SK-N-SH treated with all-trans-retinoic acid at 6 μM for 48 hours (cell line): ENCODE results near the gene STIL.

Experiments used
- ATAC-seq: fragments of 200-7000 bp; cut with Tn5 transposase; 3 replicates; pipeline ENCODE4 v1.9.1; 2020; ENCODE audit warnings: mild to moderate bottlenecking, moderate library complexity
- ARNTL ChIP-seq: fragments of 450-650 bp; formaldehyde crosslinking; IDR thresholded peaks from 2 replicates; pipeline ENCODE4 v1.5.0; 2020; ENCODE audit warnings: low read depth, mild to moderate bottlenecking, moderate library complexity, borderline replicate concordance
- BACH2 ChIP-seq: fragments of 250-450 bp; sonication (Bioruptor Pico); IDR thresholded peaks from 2 replicates; pipeline ENCODE4 v1.9.0; 2021; ENCODE audit warnings: mild to moderate bottlenecking, borderline replicate concordance
- CREB5 ChIP-seq: fragments of 250-450 bp; sonication (Bioruptor Pico); IDR thresholded peaks from 2 replicates; pipeline ENCODE4 v1.5.1; 2020; ENCODE audit warnings: low read depth, mild to moderate bottlenecking, moderate library complexity
- CSDC2 ChIP-seq: fragments of 250-450 bp; sonication (Bioruptor Pico); IDR thresholded peaks from 2 replicates; pipeline ENCODE4 v1.5.0; 2020; ENCODE audit warnings: mild to moderate bottlenecking, moderate library complexity
- CSRNP3 ChIP-seq: fragments of 250-450 bp; sonication (Bioruptor Pico); IDR thresholded peaks from 2 replicates; pipeline ENCODE4 v1.5.1; 2021; ENCODE audit warnings: mild to moderate bottlenecking, moderate library complexity
- ESRRG ChIP-seq: fragments of 250-450 bp; sonication (Bioruptor Pico); IDR thresholded peaks from 2 replicates; pipeline ENCODE4 v1.6.1; 2021; ENCODE audit warnings: mild to moderate bottlenecking
- GLIS3 ChIP-seq: fragments of 250-450 bp; sonication (Bioruptor Pico); IDR thresholded peaks from 2 replicates; pipeline ENCODE4 v1.5.0; 2020; ENCODE audit warnings: mild to moderate bottlenecking, moderate library complexity
- ISL1 ChIP-seq: fragments of 250-450 bp; sonication (Bioruptor Pico); IDR thresholded peaks from 2 replicates; pipeline ENCODE4 v2.1.2; 2022; ENCODE audit warnings: mild to moderate bottlenecking, moderate library complexity
- OSR1 ChIP-seq: fragments of 250-450 bp; sonication (Bioruptor Pico); IDR thresholded peaks from 2 replicates; pipeline ENCODE4 v1.8.0; 2022; ENCODE audit warnings: moderate library complexity, mild to moderate bottlenecking, inconsistent platforms
- PATZ1 ChIP-seq: fragments of 250-450 bp; sonication (Bioruptor Pico); IDR thresholded peaks from 2 replicates; pipeline ENCODE4 v1.8.0; 2020; ENCODE audit warnings: mild to moderate bottlenecking, moderate library complexity, borderline replicate concordance
- POU6F1 ChIP-seq: fragments of 250-450 bp; sonication (Bioruptor Pico); IDR thresholded peaks from 2 replicates; pipeline ENCODE4 v1.8.0; 2021; ENCODE audit warnings: low read depth, mild to moderate bottlenecking, moderate library complexity, borderline replicate concordance
- PPARA ChIP-seq: fragments of 250-450 bp; sonication (Bioruptor Pico); IDR thresholded peaks from 2 replicates; pipeline ENCODE4 v1.5.0; 2020; ENCODE audit warnings: mild to moderate bottlenecking, borderline replicate concordance
- RARB ChIP-seq: fragments of 250-450 bp; sonication (Bioruptor Pico); IDR thresholded peaks from 2 replicates; pipeline ENCODE4 v1.8.0; 2021; ENCODE audit warnings: mild to moderate bottlenecking, moderate library complexity
- TCF4 ChIP-seq: fragments of 250-450 bp; sonication (Bioruptor Pico); IDR thresholded peaks from 2 replicates; pipeline ENCODE4 v1.8.0; 2021; ENCODE audit warnings: mild to moderate bottlenecking, moderate library complexity, borderline replicate concordance
- TSHZ2 ChIP-seq: fragments of 250-450 bp; sonication (Bioruptor Pico); IDR thresholded peaks from 2 replicates; pipeline ENCODE4 v1.5.0; 2020; ENCODE audit warnings: mild to moderate bottlenecking, moderate library complexity
- ZFP3 ChIP-seq: fragments of 250-450 bp; sonication (Bioruptor Pico); IDR thresholded peaks from 2 replicates; pipeline ENCODE4 v1.5.0; 2020; ENCODE audit warnings: mild to moderate bottlenecking, moderate library complexity
- ZNF565 ChIP-seq: fragments of 450-650 bp; formaldehyde crosslinking; conservative IDR thresholded peaks from 2 replicates; pipeline ENCODE4 v1.5.0; 2020; ENCODE audit warnings: low read depth, mild to moderate bottlenecking, moderate library complexity
- ZNF70 ChIP-seq: fragments of 450-650 bp; formaldehyde crosslinking; IDR thresholded peaks from 2 replicates; pipeline ENCODE4 v1.5.0; 2020; ENCODE audit warnings: mild to moderate bottlenecking, moderate library complexity

The STIL gene

GRCh38 chr1:47226839-47227215 lies 87.1 kb downstream of the STIL start:
- ATAC-seq = no peak
- TF ChIP-seq RARB (CRISPR knock-in tag) (no peak), PPARA (no peak), ZNF565 (no peak), TSHZ2 (CRISPR knock-in tag) (no peak), BACH2 (CRISPR knock-in tag) (no peak), OSR1 (no peak), PATZ1 (no peak), GLIS3 (CRISPR knock-in tag) (no peak), ARNTL (CRISPR knock-in tag) (no peak), TCF4 (CRISPR knock-in tag) (no peak), CSRNP3 (CRISPR knock-in tag) (no peak), POU6F1 (CRISPR knock-in tag) (no peak), ZNF70 (CRISPR knock-in tag) (no peak), CREB5 (no peak)

GRCh38 chr1:47226121-47226838 lies 87.7 kb downstream of the STIL start:
- no peak for TF ChIP-seq RARB (CRISPR knock-in tag)
- TF ChIP-seq PPARA = no peak
- no peak for TF ChIP-seq ZFP3 (CRISPR knock-in tag)
- no peak for TF ChIP-seq OSR1
- no peak for TF ChIP-seq ISL1
- no peak for TF ChIP-seq BACH2 (CRISPR knock-in tag)
- TF ChIP-seq ZNF70 (CRISPR knock-in tag) = no peak
- no peak for TF ChIP-seq ZNF565
- no peak for TF ChIP-seq TSHZ2 (CRISPR knock-in tag)
- TF ChIP-seq ESRRG (CRISPR knock-in tag) = no peak
- no peak for TF ChIP-seq TCF4 (CRISPR knock-in tag)
- no peak for TF ChIP-seq POU6F1 (CRISPR knock-in tag)
- TF ChIP-seq ARNTL (CRISPR knock-in tag) = no peak
- TF ChIP-seq CSRNP3 (CRISPR knock-in tag) = no peak
- no peak for TF ChIP-seq CSDC2 (CRISPR knock-in tag)
- ATAC-seq = no peak
